Sigmoid colon (tissue), 7 donors: ENCODE results near the gene PURA. TPM values are rescaled to one million over a fixed set of nuclear protein-coding genes. Genes with fewer than 3 reads are reported as not detected.
A peak's percentile ranks its signal among the peaks of the same experiment; 100 is the strongest.

Experiments
- DNase-seq: peaks from one replicate; pipeline ENCODE4 v3.0.0-alpha.2; 2019
- H3K27ac ChIP-seq, 4 donors: fragments of 200-600 bp; sonication (generic); one replicate each; pipeline ENCODE4 v1.5.1; 2016 to 2019; ENCODE audit warnings: mild to moderate bottlenecking in 1 of 4
- H3K27me3 ChIP-seq, 3 donors: fragments of 200-600 bp; sonication (generic); one replicate each; pipeline ENCODE4 v1.5.1; 2019; ENCODE audit warnings: mild to moderate bottlenecking in 1 of 3
- H3K36me3 ChIP-seq, 4 donors: fragments of 200-600 bp; sonication (generic); one replicate each; pipeline ENCODE4 v1.5.1; 2016 to 2019
- H3K4me1 ChIP-seq, 4 donors: fragments of 200-600 bp; sonication (generic); one replicate each; pipeline ENCODE4 v1.5.1; 2017 to 2019
- H3K4me3 ChIP-seq, 4 donors: fragments of 200-600 bp; sonication (generic); one replicate each; pipeline ENCODE4 v1.5.1; 2017 to 2019; ENCODE audit warnings: mild to moderate bottlenecking in 2 of 4, moderate library complexity in 1 of 4
- H3K9me3 ChIP-seq, 4 donors: fragments of 200-600 bp in 3 of 4; sonication (generic) in 3 of 4; one replicate each; pipeline versions ENCODE4 v1.5.1 to v1.6.1; 2013 to 2019
- EP300 ChIP-seq, 4 donors: sonication (generic); formaldehyde crosslinking; IDR thresholded peaks; one replicate each; pipeline ENCODE4 v1.6.1; 2017; ENCODE audit warnings: antibody characterized with exemption in 4 of 4
- POLR2A ChIP-seq, 2 donors: fragments of 450-650 bp; IDR thresholded peaks; one replicate each; pipeline ENCODE4 v1.6.1; 2016; ENCODE audit warnings: antibody characterized with exemption in 2 of 2, mild to moderate bottlenecking in 2 of 2, moderate library complexity in 2 of 2
- POLR2AphosphoS5 ChIP-seq, 4 donors: sonication (generic); formaldehyde crosslinking; IDR thresholded peaks; one replicate each; pipeline ENCODE4 v1.6.1; 2017; ENCODE audit warnings: antibody characterized with exemption in 4 of 4
- WGBS, 2 donors: extraction: QIAGEN DNeasy Blood & Tissue Kit; methylation state at CpG; one replicate each; pipeline ENCODE4 v1.1.7; 2013; 5-methylcytosine and 5-hydroxymethylcytosine counted together
- intact Hi-C: fragments of 100-400 bp; cut with DNase I; formaldehyde crosslinking; loops from one replicate; pipeline ENCODE4 v1.15.1; 2023
- polyA plus RNA-seq, 3 donors: library from polyadenylated mRNA; stranded (reverse); fragments of 200-250 nt; gene quantifications; one replicate each; pipeline ENCODE4 v1.2.3, GENCODE V29; 2013
- total RNA-seq, 4 donors: library from RNA; depleted of rRNA; stranded (reverse); fragments of >200 nt; gene quantifications; one replicate each; pipeline ENCODE4 v1.1.0, GENCODE V29; 2016
- TF ChIP-seq, protein P1 (sequence below), 4 experiments: fragments of 450-650 bp in 3 of 4; fragments of 200-600 bp in 1 of 4; IDR thresholded peaks; one replicate each; pipeline ENCODE4 v1.5.1; 2016 to 2019; ENCODE audit warnings: antibody characterized with exemption in 4 of 4, mild to moderate bottlenecking in 3 of 4, moderate library complexity in 2 of 4
- donor health status: healthy with polysubstance abuse.
- donor health status: Bipolar disorder and iron deficiency.
- donor health status: healthy.

Gene PURA
- total and polyA plus RNA-seq, 7 donors: 3.6 to 59.8 (median 36.4) TPM

DNA sequence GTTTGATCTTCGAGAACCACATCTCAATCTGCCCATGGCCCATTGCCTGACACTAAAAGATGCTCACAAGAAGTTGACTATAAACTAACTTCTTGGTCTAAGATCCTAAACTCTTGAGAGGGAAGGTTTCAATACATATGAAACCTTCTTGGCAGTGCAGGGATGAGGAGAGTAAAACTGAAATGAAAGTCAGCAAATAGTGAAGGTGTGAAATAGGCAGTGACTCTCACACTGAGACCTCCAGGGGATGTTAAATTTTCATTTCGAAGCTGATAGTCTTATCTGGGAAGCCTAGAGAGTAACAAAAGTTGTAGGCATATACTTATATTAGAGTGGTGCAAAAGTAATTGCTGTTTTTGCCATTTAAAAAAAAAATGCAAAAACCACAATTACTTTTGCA is 60.1 kb downstream of the PURA start:
- H3K9me3 ChIP-seq: no peaks in the 10 kb centered on the region
- WGBS, 2 donors: 93 to 95% methylated on average over 2 of the region's 2 CpGs
- intact Hi-C loops: no loop called here
- H3K4me1 ChIP-seq: peaks cover 0 to 34% (median 27%) of the 10 kb centered on the region in 4 donors
- H3K36me3 ChIP-seq: peaks cover 0 to 4% (median 0%) of the 10 kb centered on the region in 4 donors
- TF ChIP-seq, protein P1, sequence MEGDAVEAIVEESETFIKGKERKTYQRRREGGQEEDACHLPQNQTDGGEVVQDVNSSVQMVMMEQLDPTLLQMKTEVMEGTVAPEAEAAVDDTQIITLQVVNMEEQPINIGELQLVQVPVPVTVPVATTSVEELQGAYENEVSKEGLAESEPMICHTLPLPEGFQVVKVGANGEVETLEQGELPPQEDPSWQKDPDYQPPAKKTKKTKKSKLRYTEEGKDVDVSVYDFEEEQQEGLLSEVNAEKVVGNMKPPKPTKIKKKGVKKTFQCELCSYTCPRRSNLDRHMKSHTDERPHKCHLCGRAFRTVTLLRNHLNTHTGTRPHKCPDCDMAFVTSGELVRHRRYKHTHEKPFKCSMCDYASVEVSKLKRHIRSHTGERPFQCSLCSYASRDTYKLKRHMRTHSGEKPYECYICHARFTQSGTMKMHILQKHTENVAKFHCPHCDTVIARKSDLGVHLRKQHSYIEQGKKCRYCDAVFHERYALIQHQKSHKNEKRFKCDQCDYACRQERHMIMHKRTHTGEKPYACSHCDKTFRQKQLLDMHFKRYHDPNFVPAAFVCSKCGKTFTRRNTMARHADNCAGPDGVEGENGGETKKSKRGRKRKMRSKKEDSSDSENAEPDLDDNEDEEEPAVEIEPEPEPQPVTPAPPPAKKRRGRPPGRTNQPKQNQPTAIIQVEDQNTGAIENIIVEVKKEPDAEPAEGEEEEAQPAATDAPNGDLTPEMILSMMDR (IDR thresholded peaks at IDR 0.05): no peak
- TF ChIP-seq POLR2A (IDR thresholded peaks at IDR 0.05) (no peak), POLR2AphosphoS5 (IDR thresholded peaks at IDR 0.05) (no peak), EP300 (IDR thresholded peaks at IDR 0.05) (no peak)
- no peak overlapping the region for H3K4me3 ChIP-seq
- no peak for DNase-seq
- peak overlapping the region; percentile 95 to 99 (median 98) for H3K27ac ChIP-seq
- H3K27me3 ChIP-seq: no peaks in the 10 kb centered on the region

DNA sequence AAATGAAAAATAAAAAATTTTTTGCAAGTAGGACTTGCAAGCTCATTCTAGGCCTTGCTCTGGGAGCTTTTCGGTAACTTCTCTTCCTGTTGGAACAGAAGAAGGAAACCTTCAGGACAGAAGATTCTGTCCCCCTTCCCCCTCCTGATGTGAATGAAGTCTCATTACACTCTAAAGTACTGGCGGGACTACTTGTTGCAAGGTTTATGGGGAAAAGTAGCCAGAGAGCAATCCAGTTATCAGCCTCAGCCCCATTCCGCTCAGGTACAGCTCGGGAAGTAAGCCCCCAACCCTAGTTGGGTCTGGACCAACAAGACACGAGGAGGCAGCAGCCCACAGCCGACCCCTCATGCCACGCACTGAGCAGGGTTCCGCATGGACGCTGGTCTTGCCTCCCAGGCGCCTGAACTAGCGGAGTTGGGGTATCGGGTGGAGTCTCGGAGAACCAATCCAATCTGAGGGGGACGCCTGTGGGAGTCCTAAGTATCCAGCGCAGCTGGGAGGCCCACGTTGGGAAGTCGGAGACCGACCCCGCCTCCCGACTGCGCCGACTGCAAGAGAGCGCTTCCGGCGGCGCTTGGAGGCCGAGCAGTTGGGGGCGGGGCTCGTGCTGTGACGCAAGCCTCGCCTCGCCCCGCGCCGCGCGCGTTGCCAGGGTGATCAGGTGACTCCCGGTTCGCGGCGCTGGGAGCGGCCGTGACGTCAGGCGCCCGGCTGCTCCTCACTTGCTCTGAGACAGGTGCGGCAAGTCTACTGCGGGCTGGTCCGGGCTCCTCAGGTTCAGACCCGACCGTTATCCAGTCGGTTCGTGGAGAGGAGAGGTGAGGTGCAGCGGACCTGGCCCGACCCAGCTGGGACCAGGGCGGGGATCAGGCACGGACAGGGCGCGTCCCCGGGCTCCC is 60.8 kb downstream of the PURA start, which contains the start of gene CYSTM1:
TSS of gene CYSTM1 (plus strand) at position 724 of the 902 bp plus-strand sequence. CDS start 19,278 bp downstream, outside the sequence.
- 2% methylated on average over 61 of the region's 61 CpGs for WGBS, 2 donors
- Histone ChIP-seq H3K9me3 (no peaks in the 10 kb centered on the region), H3K27me3 (no peaks in the 10 kb centered on the region), H3K4me3 (peak within 1 kb of the TSS; percentile 79 to 99 (median 94)), H3K36me3 (no peaks in the 10 kb centered on the region), H3K4me1 (peaks cover 0 to 34% (median 28%) of the 10 kb centered on the region in 4 donors), H3K27ac (peak within 1 kb of the TSS; percentile 95 to 99 (median 98))
- peak; percentile 99 for DNase-seq
- TF ChIP-seq EP300 (IDR thresholded peaks at IDR 0.05): peak in 3 of 4 donors; percentile 30 to 90 (median 41)
- peak; percentile 49 to 89 for TF ChIP-seq POLR2A (IDR thresholded peaks at IDR 0.05)
- TF ChIP-seq, protein P1 (IDR thresholded peaks at IDR 0.05): no peak
- peak; percentile 90 to 97 (median 94) for TF ChIP-seq POLR2AphosphoS5 (IDR thresholded peaks at IDR 0.05)
- intact Hi-C loops: loop anchor here (5.0 kb wide), 2 partner anchors 68 to 173 kb away; partner anchors contain the start of gene HBEGF

Other genes starting within 250 kb of the PURA start
- 10 to 100 TPM in 1 of 4 donors, 1 to 10 TPM in 3; 3.4 to 11.9 (median 5.6) TPM for gene NRG2, start 70.8 kb upstream of the PURA start, total RNA-seq
- gene NRG2, start 70.8 kb upstream of the PURA start, polyA plus RNA-seq: under 1 TPM in 1 of 3 donors, not detected in 2; 0.80 TPM
- gene IGIP, start 11.8 kb downstream of the PURA start, total RNA-seq: 10 to 100 TPM; 24.7 to 35.2 (median 30.0) TPM
- 1 to 10 TPM; 3.5 to 6.0 (median 3.9) TPM for gene IGIP, start 11.8 kb downstream of the PURA start, polyA plus RNA-seq
- gene CYSTM1, start 61.1 kb downstream of the PURA start, total RNA-seq: 10 to 100 TPM; 23.8 to 51.7 (median 36.2) TPM
- 100 to 1,000 TPM; 207 to 597 (median 398) TPM for gene CYSTM1, start 61.1 kb downstream of the PURA start, polyA plus RNA-seq
- 100 to 1,000 TPM in 3 of 4 donors, 10 to 100 TPM in 1; 88.2 to 159 (median 123) TPM for gene PFDN1, start 189.0 kb downstream of the PURA start, total RNA-seq
- gene PFDN1, start 189.0 kb downstream of the PURA start, polyA plus RNA-seq: 10 to 100 TPM; 61.8 to 85.9 (median 78.4) TPM
- 10 to 100 TPM in 2 of 4 donors, 1 to 10 TPM in 2; 4.7 to 17.6 (median 10.4) TPM for gene HBEGF, start 232.5 kb downstream of the PURA start, total RNA-seq
- gene HBEGF, start 232.5 kb downstream of the PURA start, polyA plus RNA-seq: 10 to 100 TPM in 2 of 3 donors, 1 to 10 TPM in 1; 5.4 to 15.0 (median 11.6) TPM
- gene SLC4A9, start 246.1 kb downstream of the PURA start, total RNA-seq: not detected
- gene SLC4A9, start 246.1 kb downstream of the PURA start, polyA plus RNA-seq: under 1 TPM in 1 of 3 donors, not detected in 2; 0.25 TPM